Prostate gland (tissue), 2 donors: ENCODE data around the gene TSPAN31. TPM values are rescaled to one million over a fixed set of nuclear protein-coding genes. Genes with fewer than 3 reads are reported as not detected.

Experiments used
- DNase-seq: peaks from one replicate; pipeline ENCODE4 v3.0.0-alpha.2; 2019; ENCODE audit warnings: low spot score
- H3K27ac ChIP-seq, 2 donors: fragments of 200-600 bp; sonication (generic); 2 replicates each; pipeline ENCODE4 v1.5.1; 2017 to 2019
- H3K27me3 ChIP-seq: fragments of 200-600 bp; sonication (generic); replicated peaks from 2 replicates; pipeline ENCODE4 v1.5.1; 2019; ENCODE audit not compliant: insufficient read depth
- H3K36me3 ChIP-seq, 2 donors: fragments of 200-600 bp; sonication (generic); 1 replicate in 1 of 2; 2 replicates in 1 of 2; pipeline versions ENCODE4 v1.5.1 to v1.8.1; 2017 to 2019
- H3K4me1 ChIP-seq: fragments of 200-600 bp; sonication (generic); replicated peaks from 2 replicates; pipeline ENCODE4 v1.5.1; 2019
- H3K4me3 ChIP-seq, 2 donors: fragments of 200-600 bp; sonication (generic); 2 replicates each; pipeline ENCODE4 v1.5.1; 2017 to 2019
- H3K9me3 ChIP-seq: fragments of 200-600 bp; sonication (generic); 2 replicates; pipeline ENCODE4 v1.5.1; 2017
- POLR2A ChIP-seq: fragments of 450-650 bp; IDR thresholded peaks from one replicate; pipeline ENCODE4 v1.6.1; 2016; ENCODE audit warnings: antibody characterized with exemption, mild to moderate bottlenecking
- POLR2AphosphoS5 ChIP-seq: sonication (generic); formaldehyde crosslinking; IDR thresholded peaks from one replicate; pipeline ENCODE4 v1.6.1; 2017; ENCODE audit warnings: antibody characterized with exemption
- WGBS: methylation state at CpG from one replicate; pipeline ENCODE4 v1.1.5; 2018; 5-methylcytosine and 5-hydroxymethylcytosine counted together
- intact Hi-C: fragments of 100-400 bp; cut with DNase I; formaldehyde crosslinking; loops from one replicate; pipeline ENCODE4 v1.14.2; 2022
- total RNA-seq, 2 donors: library from RNA; depleted of rRNA; stranded (reverse); fragments of >200 nt; gene quantifications; one replicate each; pipeline ENCODE4 v1.1.0, GENCODE V29; 2016
- TF ChIP-seq, protein P1 (sequence below), 4 experiments: fragments of 200-600 bp in 2 of 4; fragments of 450-650 bp in 2 of 4; sonication (generic) in 2 of 4; IDR thresholded peaks; 1 replicate in 3 of 4; 2 replicates in 1 of 4; pipeline ENCODE4 v1.5.1; 2016 to 2019; ENCODE audit warnings: antibody characterized with exemption in 4 of 4, mild to moderate bottlenecking in 2 of 4, moderate library complexity in 2 of 4

Gene TSPAN31
- total RNA-seq, 2 donors from 2014 or later: 40.4 to 127 TPM

DNA sequence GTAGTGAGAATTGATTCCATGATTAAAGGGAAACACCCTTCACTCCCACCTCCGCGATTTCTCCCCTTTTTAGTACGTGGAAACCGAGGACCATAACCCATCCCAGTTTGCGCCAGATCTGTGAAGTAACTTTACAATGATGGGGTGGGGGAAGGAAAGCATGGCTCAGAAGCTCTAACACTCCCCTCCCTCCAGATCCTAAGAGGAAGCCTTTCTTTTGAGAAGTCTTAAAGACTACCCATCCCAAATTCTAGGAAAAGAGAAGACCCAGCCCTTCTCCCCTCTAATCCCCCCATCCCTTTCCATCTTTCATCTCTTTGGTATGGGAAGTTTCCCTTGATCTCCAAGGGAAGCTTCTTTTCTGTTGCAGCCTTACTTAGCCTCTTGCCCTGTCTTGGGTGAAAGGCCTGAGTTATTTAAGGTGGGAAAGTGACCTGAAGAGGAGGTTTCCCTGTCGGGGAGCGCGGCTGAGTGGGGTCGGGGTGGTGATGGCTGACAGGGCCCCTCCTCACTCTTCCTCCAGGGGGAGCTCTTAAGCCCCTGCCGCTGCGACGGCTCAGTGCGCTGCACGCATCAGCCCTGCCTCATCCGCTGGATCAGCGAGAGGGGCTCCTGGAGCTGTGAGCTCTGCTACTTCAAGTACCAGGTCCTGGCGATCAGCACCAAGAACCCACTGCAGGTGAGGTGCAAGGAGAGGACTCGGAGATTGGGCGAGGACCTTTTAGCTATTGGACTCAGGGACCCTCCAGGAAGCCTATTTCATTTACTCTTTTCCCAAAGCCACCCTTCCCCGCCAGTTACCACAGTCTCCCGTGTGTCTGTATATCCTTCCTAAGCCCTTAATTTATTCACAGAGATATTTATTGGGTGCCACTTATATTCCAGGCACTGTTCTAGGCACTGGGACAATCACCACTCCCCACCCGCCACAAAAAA lies 11.8 kb downstream of the TSPAN31 start:
- no peak for TF ChIP-seq POLR2A
- TF ChIP-seq, protein P1, sequence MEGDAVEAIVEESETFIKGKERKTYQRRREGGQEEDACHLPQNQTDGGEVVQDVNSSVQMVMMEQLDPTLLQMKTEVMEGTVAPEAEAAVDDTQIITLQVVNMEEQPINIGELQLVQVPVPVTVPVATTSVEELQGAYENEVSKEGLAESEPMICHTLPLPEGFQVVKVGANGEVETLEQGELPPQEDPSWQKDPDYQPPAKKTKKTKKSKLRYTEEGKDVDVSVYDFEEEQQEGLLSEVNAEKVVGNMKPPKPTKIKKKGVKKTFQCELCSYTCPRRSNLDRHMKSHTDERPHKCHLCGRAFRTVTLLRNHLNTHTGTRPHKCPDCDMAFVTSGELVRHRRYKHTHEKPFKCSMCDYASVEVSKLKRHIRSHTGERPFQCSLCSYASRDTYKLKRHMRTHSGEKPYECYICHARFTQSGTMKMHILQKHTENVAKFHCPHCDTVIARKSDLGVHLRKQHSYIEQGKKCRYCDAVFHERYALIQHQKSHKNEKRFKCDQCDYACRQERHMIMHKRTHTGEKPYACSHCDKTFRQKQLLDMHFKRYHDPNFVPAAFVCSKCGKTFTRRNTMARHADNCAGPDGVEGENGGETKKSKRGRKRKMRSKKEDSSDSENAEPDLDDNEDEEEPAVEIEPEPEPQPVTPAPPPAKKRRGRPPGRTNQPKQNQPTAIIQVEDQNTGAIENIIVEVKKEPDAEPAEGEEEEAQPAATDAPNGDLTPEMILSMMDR (IDR thresholded peaks at IDR 0.05): peak in 3 of 4 experiments; percentile 11 to 40 (median 30)
- 58% methylated on average over 22 of the region's 22 CpGs for WGBS
- H3K4me1 ChIP-seq: peaks cover 3% of the 10 kb centered on the region
- no peaks in the 10 kb centered on the region for H3K27me3 ChIP-seq
- peak overlapping the region in 1 of 2 donors; percentile 78 for H3K27ac ChIP-seq
- H3K9me3 ChIP-seq: no peaks in the 10 kb centered on the region
- no peaks in the 10 kb centered on the region for H3K36me3 ChIP-seq
- intact Hi-C loops: no loop called here
- DNase-seq: no peak
- H3K4me3 ChIP-seq: peak overlapping the region in 1 of 2 donors; percentile 80

DNA sequence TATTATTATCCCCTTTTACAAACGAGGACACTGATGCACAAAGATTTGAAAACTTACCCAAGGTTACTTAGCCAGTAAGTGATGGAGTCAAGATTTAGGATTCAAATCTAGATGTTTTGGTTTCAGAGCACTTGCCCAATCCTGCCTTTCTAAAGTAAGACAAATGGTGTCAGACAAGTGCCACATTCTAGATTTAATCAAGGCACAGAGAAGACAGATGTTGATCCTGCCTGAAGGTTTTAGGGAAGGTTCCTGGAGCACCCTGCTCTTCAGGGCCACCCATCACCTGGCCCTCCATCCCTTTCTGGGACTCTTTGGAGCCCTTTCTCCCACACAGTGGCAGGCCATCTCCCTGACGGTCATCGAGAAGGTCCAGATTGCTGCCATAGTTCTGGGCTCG lies 12.9 kb downstream of the TSPAN31 start:
- no peaks in the 10 kb centered on the region for H3K36me3 ChIP-seq
- no peak overlapping the region for H3K27ac ChIP-seq
- peaks cover 3% of the 10 kb centered on the region for H3K4me1 ChIP-seq
- 93% methylated on average over 4 of the region's 4 CpGs for WGBS
- intact Hi-C loops: no loop called here
- no peak for TF ChIP-seq POLR2AphosphoS5
- TF ChIP-seq POLR2A: no peak
- TF ChIP-seq, protein P1 (IDR thresholded peaks at IDR 0.05): no peak
- no peaks in the 10 kb centered on the region for H3K9me3 ChIP-seq
- DNase-seq: no peak
- H3K4me3 ChIP-seq: no peak overlapping the region
- H3K27me3 ChIP-seq: no peaks in the 10 kb centered on the region

DNA sequence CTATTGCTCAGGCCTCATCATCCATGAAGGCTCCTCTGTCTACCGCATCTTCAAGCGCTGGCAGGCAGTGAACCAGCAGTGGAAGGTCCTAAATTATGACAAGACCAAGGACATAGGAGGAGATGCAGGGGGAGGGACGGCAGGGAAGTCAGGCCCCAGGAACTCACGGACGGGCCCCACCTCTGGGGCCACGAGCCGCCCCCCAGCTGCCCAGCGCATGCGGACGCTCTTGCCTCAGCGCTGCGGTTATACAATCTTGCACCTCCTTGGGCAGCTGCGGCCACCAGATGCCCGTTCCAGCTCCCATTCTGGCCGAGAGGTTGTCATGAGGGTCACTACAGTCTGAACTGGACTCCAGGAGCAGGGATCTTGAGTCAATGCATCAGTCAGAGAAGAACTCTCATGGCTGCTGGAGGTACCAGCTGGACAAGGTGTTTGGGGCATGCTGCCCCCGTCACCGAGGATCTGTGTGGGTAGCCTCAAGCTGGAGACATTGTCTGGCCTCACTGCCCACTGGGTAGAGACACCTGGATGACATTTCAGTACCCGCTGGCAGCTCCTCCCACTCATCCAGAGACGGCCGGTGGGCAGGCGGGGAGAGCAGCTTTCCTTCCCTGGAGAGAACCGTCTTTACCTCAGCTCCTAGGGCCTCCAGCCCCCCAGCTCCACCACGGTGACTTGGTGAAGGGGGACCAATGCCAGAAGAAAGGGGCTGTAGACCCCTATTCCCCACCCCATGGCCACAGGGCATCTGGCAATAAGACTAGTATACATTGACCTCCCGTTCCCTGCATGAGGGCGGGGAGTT lies 13.9 kb downstream of the TSPAN31 start:
- no peak overlapping the region for H3K4me3 ChIP-seq
- no peak for DNase-seq
- no peaks in the 10 kb centered on the region for H3K27me3 ChIP-seq
- H3K9me3 ChIP-seq: no peaks in the 10 kb centered on the region
- H3K36me3 ChIP-seq: no peaks in the 10 kb centered on the region
- intact Hi-C loops: no loop called here
- peaks cover 3% of the 10 kb centered on the region for H3K4me1 ChIP-seq
- 88% methylated on average over 25 of the region's 25 CpGs for WGBS
- no peak overlapping the region for H3K27ac ChIP-seq
- no peak for TF ChIP-seq POLR2AphosphoS5
- TF ChIP-seq, protein P1 (IDR thresholded peaks at IDR 0.05): no peak
- no peak for TF ChIP-seq POLR2A

DNA sequence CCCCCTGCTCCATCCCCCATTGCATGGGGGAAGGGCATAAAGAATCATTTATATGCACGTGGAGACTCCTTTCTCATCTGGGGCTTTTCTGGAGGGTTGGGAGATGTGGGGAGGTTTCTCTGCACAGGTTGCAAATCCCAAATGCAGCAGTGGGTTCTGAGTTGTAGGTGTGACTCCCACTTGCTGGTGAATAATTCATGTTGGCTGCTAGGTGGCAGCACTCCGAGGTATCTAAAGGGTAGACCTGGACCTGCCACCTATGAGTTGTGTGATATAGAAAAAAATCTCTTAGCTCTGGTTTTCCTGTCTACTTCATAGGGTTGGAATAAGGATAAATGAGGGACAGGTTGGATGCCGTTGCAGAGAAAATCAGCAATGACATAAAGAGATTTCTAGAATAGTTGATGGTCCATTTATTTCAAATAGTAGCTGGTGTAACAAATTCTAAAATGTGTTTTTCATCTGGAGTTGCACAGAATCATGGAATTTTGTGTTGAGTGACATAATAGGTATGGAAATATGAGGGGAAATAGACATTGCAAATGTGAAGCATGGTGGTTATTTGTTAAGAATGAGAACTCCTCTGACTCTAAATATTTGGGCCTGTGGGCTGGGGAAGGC lies 14.6 kb downstream of the TSPAN31 start:
- no peaks in the 10 kb centered on the region for H3K36me3 ChIP-seq
- 31% methylated on average over 3 of the region's 3 CpGs for WGBS
- no peak overlapping the region for H3K27ac ChIP-seq
- no peak for TF ChIP-seq POLR2AphosphoS5
- TF ChIP-seq, protein P1 (IDR thresholded peaks at IDR 0.05): peak in 2 of 4 experiments; percentile 15 to 41
- H3K27me3 ChIP-seq: no peaks in the 10 kb centered on the region
- H3K9me3 ChIP-seq: no peaks in the 10 kb centered on the region
- intact Hi-C loops: no loop called here
- H3K4me1 ChIP-seq: peaks cover 3% of the 10 kb centered on the region
- H3K4me3 ChIP-seq: no peak overlapping the region
- DNase-seq: no peak
